ENCODE results near the gene DCTD. TPM values are rescaled to one million over a fixed set of nuclear protein-coding genes. Genes with fewer than 3 reads are reported as not detected.

Gene DCTD
- total and polyA plus RNA-seq, 2 of the 13 experiments (the other 11 are each of a cell fraction or from before 2014, with no cell fraction given) = 85.1 to 95.3 TPM

DNA sequence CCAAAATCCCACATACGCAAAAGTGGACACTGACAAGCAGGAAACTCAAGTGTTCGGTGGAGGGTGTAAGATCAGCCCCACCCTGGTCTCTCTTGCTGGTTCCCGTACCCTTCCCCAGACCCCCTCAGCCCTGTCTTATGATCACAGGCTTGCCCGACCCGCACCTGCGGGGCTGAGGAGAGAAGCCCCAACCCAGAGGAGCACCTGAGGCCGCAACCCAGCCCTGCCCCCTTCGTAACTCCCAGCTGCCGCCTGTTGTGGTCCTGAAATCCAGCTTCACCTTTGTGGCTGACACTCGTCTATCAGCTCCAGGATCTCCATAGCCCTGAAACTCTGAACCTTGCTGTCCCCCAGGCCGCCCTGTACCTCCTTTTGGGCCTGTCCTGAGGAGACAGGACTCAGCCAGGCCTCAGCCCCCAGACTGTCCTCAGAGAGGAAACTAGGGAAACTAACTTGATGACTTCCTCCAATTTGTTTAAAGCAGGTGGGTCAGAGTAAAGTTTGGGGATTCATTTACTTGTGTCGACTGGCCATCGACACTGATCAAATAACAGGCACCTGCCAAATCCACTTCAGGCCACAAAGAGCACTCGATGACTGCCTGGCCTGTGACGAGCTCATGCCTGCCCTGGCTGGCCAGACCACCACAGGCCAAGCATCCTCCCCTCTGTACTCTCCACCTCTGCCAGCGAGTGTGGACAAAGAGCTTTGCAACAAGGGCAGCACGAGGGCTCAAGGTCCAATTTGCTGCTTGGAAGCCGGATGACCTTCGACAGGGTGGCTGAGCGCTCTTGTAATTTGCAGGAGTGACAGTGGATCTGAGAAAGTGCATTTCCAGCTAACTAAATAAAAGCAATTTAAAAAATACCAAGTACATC is 19.3 kb downstream of the DCTD start (continued):
- TF ChIP-seq ZNF569 (CRISPR knock-in tag; IDR thresholded peaks at IDR 0.05; ENCODE audit: borderline replicate concordance) (peak; percentile 89; the same call in 1 of the 2 replicates), MED13 (CRISPR knock-in tag; IDR thresholded peaks at IDR 0.05) (no peak), ZNF713 (CRISPR knock-in tag; IDR thresholded peaks at IDR 0.05) (no peak), ZNF883 (CRISPR knock-in tag; IDR thresholded peaks at IDR 0.05; ENCODE audit: not compliant biosample characterization) (peak; percentile 87), NRL (CRISPR knock-in tag; IDR thresholded peaks at IDR 0.05; ENCODE audit: borderline replicate concordance) (peak; percentile 77; the same call in 1 of the 2 replicates), ZNF777 (CRISPR knock-in tag; IDR thresholded peaks at IDR 0.05) (peak; percentile 61), ZNF354B (CRISPR knock-in tag; IDR thresholded peaks at IDR 0.05) (no peak), CBX1 (IDR thresholded peaks at IDR 0.05; ENCODE audit: low read depth) (no peak), ZNF749 (CRISPR knock-in tag; IDR thresholded peaks at IDR 0.05; ENCODE audit: borderline replicate concordance) (0 out of 2 replicates have a peak, but pooled peaks have one; percentile 33), ATF7 (IDR thresholded peaks at IDR 0.05) (no peak), ATF7 (CRISPR knock-in tag; IDR thresholded peaks at IDR 0.05) (peak; percentile 66; the same call in 1 of the 2 replicates), ZNF589 (CRISPR knock-in tag; conservative IDR thresholded peaks at IDR 0.05) (no peak), SKI (IDR thresholded peaks at IDR 0.05; ENCODE audit: partially characterized antibody) (peak; percentile 41), BRD4 (CRISPR knock-in tag; IDR thresholded peaks at IDR 0.05) (peak; percentile 93), HNRNPK (IDR thresholded peaks at IDR 0.05; ENCODE audit: low read depth, low read length, poor library complexity, severe bottlenecking) (no peak), POLR2AphosphoS5 (IDR thresholded peaks at IDR 0.05; ENCODE audit: low read depth, low read length) (peak; percentile 62), ZNF563 (CRISPR knock-in tag; IDR thresholded peaks at IDR 0.05) (peak; percentile 94; the same call in 1 of the 2 replicates), SCMH1 (CRISPR knock-in tag; IDR thresholded peaks at IDR 0.05; ENCODE audit: borderline replicate concordance) (no peak), ZNF317 (CRISPR knock-in tag; IDR thresholded peaks at IDR 0.05) (peak; percentile 68; the same call in 1 of the 2 replicates), ZFP62 (CRISPR knock-in tag; IDR thresholded peaks at IDR 0.05) (no peak), NFE2 (CRISPR knock-in tag; IDR thresholded peaks at IDR 0.05) (no peak)
- TF ChIP-seq, protein P1, sequence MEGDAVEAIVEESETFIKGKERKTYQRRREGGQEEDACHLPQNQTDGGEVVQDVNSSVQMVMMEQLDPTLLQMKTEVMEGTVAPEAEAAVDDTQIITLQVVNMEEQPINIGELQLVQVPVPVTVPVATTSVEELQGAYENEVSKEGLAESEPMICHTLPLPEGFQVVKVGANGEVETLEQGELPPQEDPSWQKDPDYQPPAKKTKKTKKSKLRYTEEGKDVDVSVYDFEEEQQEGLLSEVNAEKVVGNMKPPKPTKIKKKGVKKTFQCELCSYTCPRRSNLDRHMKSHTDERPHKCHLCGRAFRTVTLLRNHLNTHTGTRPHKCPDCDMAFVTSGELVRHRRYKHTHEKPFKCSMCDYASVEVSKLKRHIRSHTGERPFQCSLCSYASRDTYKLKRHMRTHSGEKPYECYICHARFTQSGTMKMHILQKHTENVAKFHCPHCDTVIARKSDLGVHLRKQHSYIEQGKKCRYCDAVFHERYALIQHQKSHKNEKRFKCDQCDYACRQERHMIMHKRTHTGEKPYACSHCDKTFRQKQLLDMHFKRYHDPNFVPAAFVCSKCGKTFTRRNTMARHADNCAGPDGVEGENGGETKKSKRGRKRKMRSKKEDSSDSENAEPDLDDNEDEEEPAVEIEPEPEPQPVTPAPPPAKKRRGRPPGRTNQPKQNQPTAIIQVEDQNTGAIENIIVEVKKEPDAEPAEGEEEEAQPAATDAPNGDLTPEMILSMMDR (CRISPR knock-in tag; IDR thresholded peaks at IDR 0.05) = peak; percentile 38
- TF ChIP-seq, protein P2, sequence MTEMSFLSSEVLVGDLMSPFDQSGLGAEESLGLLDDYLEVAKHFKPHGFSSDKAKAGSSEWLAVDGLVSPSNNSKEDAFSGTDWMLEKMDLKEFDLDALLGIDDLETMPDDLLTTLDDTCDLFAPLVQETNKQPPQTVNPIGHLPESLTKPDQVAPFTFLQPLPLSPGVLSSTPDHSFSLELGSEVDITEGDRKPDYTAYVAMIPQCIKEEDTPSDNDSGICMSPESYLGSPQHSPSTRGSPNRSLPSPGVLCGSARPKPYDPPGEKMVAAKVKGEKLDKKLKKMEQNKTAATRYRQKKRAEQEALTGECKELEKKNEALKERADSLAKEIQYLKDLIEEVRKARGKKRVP (CRISPR knock-in tag; IDR thresholded peaks at IDR 0.05) = peak in 1 of 2 experiments; percentile 70; a peak in 2 of 4 replicates
- TF ChIP-seq, protein P3, sequence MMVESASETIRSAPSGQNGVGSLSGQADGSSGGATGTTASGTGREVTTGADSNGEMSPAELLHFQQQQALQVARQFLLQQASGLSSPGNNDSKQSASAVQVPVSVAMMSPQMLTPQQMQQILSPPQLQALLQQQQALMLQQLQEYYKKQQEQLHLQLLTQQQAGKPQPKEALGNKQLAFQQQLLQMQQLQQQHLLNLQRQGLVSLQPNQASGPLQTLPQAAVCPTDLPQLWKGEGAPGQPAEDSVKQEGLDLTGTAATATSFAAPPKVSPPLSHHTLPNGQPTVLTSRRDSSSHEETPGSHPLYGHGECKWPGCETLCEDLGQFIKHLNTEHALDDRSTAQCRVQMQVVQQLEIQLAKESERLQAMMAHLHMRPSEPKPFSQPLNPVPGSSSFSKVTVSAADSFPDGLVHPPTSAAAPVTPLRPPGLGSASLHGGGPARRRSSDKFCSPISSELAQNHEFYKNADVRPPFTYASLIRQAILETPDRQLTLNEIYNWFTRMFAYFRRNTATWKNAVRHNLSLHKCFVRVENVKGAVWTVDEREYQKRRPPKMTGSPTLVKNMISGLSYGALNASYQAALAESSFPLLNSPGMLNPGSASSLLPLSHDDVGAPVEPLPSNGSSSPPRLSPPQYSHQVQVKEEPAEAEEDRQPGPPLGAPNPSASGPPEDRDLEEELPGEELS (CRISPR knock-in tag; IDR thresholded peaks at IDR 0.05) = peak; percentile 84

All from HepG2 (cell line).